Left colon (tissue), 2 donors: ENCODE results near the gene ZBTB48. TPM values are rescaled to one million over a fixed set of nuclear protein-coding genes. Genes with fewer than 3 reads are reported as not detected.

Source experiments
- total RNA-seq, 2 donors: library from RNA; stranded (reverse); fragmentation: NEBNext Ultra II Directional; extraction: Animal tissue kit (Norgen Biotek cat#: 25700); gene quantifications; one replicate each; pipeline ENCODE4 v1.2.1, GENCODE V29; 2021
- donor health status: DM: no; HTN: no; CAD: no.
- donor health status: DM: yes; HTN: yes; CAD: no.

Gene ZBTB48
- total RNA-seq, 2 donors from 2014 or later: 32.4 to 43.2 TPM

Other genes starting within 250 kb of the ZBTB48 start
- gene ACOT7, start 186.2 kb upstream of the ZBTB48 start, total RNA-seq: 10 to 100 TPM; 50.4 to 58.0 TPM
- 10 to 100 TPM; 29.4 to 34.0 TPM for gene HES2, start 160.1 kb upstream of the ZBTB48 start, total RNA-seq
- gene ESPN, start 155.2 kb upstream of the ZBTB48 start, total RNA-seq: 100 to 1,000 TPM; 100 to 152 TPM
- 10 to 100 TPM; 21.7 to 71.9 TPM for gene TNFRSF25, start 113.8 kb upstream of the ZBTB48 start, total RNA-seq
- gene PLEKHG5, start 88.3 kb upstream of the ZBTB48 start, total RNA-seq: 10 to 100 TPM; 14.1 to 22.3 TPM
- gene NOL9, start 25.5 kb upstream of the ZBTB48 start, total RNA-seq: 10 to 100 TPM; 18.3 to 18.5 TPM
- under 1 TPM in 1 of 2 donors, not detected in 1; 0.14 TPM for gene TAS1R1, start 24.7 kb upstream of the ZBTB48 start, total RNA-seq
- gene KLHL21, start 22.9 kb downstream of the ZBTB48 start, total RNA-seq: 10 to 100 TPM in 1 of 2 donors, 1 to 10 TPM in 1; 8.0 to 14.0 TPM
- 10 to 100 TPM in 1 of 2 donors, 1 to 10 TPM in 1; 6.7 to 11.2 TPM for gene PHF13, start 33.7 kb downstream of the ZBTB48 start, total RNA-seq
- 10 to 100 TPM in 1 of 2 donors, 1 to 10 TPM in 1; 7.0 to 10.9 TPM for gene THAP3, start 44.9 kb downstream of the ZBTB48 start, total RNA-seq
- 100 to 1,000 TPM in 1 of 2 donors, 10 to 100 TPM in 1; 78.0 to 101 TPM for gene DNAJC11, start 121.8 kb downstream of the ZBTB48 start, total RNA-seq
- 10 to 100 TPM; 76.6 to 85.8 TPM for gene CAMTA1, start 205.5 kb downstream of the ZBTB48 start, total RNA-seq